Measurements from ENCODE around the gene VKORC1.
"Not testable (repeated sequence)": the region's sequence is repeated elsewhere in the genome, so short reads cannot be mapped to it uniquely, and the experiment has no call there.

Gene VKORC1

DNA sequence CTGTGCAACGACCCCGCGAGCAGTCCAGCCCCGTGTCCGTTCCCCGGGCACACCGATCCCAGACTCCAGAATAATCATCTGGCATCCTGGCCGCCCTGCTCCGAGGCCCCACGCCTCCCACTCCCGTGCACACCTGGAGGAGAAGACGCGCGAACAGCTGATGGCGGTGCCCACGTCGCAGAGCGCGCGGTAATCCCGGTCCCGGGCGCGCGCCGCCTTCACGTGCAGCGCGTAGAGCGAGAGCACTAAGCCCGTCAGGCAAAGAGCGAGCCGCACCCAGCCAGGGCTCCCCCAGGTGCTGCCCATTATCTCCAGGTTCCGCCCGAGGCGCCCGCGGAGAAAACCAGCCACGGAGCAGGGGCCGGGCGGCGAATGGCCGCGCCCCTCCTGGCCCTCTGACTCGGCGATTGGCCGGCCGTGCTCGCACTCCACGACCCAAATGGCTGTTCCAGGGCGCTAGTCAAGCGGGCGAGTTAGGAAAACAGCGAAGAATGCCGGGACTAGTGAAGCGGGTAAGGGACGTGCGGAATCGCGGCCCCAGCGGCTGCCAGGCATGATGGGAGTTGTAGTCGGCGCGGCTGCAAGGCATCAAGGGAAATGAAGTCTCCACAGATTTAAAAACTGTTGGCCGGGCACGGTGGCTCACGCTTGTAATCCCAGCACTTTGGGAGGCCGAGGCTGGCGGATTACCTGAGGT, at the start of gene VKORC1:
TSS of gene VKORC1 (minus strand) at position 374 of the 697 bp plus-strand sequence. CDS start at position 306, 68 bp downstream.
- DNase-seq (ENCODE audit: low spot score), result peak; percentile 94

GRCh38 chr16:31143694-31144148, 49.1 kb upstream of the VKORC1 start:
- DNase-seq (ENCODE audit: low spot score), result no peak

DNA sequence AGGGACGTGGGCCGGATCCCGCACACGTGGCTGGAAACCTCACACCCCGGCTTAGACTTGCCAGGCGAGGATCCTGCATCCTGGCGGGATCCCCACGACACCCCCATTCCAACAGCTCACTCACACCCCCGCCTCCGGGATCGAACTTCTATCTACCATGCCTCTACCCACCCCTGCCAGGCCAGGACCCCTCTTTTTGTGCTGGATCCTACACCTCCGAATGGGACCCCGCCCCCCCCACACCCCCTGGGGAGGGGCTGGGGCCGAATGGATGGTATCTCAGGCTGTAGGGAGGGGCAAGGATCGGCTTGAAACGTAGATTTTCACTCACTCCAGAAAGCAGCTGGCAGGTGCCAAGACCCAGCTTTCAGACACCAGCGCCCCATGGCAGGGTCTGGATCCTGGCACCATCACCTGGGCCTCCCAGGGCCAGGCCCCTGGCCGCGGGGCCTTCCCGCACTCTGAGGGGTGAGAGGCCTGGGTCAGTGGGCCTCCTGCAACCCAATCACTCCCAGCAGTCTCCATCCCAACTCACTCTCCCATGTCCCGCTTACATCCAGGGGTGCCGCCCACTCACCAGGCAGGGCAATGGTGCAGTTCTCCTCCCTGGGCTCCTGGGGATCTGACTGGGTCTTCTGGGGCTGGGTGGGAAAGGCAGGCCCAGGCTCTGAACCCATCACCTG, 48.6 kb upstream of the VKORC1 start:
- no peak for DNase-seq (ENCODE audit: low spot score)

GRCh38 chr16:31142109-31143010, 47.8 kb upstream of the VKORC1 start:
- peak; percentile 99 for DNase-seq (ENCODE audit: low spot score)

- no peak for DNase-seq (ENCODE audit: low spot score)
Measured at GRCh38 chr16:31141489-31142108, 47.0 kb upstream of the VKORC1 start.

GRCh38 chr16:31141071-31141469, 46.5 kb upstream of the VKORC1 start:
- DNase-seq (ENCODE audit: low spot score), result not testable (repeated sequence)

DNA sequence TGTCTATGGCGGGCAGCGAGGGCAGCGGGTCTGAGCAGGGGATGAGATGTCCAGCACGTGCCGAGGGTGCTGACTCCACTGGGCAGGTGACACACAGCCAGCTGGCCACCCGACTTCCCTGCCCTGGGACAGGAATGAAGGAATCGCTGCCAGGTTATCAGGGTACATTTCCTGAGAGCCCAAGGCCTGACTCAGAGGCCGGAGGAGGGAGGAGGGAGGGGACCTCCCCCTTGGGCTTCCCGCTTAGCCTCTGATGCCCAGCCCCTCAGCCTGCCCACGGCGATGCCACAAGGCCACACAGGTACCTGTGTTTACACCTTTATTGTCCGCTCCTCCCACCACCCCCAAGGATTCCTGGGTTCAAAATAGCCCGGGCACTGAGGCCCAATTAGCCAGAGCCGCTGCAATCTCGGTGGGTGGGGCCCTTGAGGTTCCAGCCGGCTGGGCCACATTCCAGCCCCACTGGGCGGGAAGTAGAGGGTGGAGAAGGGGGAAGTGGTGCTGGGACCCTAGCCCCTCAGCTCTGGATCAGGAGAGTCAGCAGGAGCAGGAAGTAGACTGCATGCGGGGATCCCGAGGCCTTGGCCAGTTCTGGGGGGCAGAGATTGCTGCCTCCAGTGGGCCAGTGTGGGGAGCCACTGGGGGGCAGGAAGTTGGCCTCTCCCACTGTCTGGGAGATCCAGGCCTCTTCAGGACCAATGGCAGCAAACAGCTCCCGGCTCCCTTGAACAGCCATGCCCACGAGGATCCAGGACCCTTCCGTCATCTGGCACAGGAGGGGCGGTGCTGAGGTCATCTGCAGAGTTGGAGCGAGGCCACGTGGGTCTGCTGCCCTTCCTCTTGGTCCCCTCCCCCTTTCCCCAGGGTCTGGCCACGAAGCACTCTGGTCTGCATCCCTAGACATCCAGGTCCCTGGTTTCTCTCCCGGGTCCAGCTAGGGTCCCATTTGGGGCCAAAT, 44.3 kb upstream of the VKORC1 start:
- no peak for DNase-seq (ENCODE audit: low spot score)

DNA sequence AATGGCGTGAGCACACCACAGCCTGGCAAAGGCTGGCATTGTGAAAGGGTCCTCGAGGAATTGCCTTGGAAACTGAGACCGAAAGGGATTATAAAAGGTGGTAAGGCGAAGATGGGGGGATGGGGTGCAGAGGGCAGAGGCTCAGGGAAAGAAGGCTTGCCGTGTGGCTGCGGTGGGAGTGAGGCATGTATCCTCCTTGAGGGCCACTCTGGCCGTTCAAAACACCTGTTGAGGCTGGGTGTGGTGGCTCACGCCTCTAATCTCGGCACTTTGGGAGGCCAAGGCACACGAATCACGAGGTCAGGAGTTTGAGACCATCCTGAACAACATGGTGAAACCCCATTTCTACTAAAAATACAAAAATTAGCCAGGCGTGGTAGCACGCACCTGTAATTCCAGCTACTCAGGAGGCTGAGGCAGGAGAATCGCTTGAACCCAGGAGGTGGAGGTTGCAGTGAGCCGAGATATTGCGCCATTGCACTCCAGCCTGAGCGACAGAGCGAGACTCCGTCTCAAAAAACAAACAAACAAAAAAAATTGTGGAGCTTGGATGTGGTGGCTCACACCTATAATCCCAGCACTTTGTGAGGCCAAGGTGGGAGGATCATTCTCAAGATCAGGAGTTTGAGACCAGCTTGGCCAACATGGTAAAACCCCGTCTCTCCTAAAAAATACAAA, 42.4 kb upstream of the VKORC1 start:
- not testable (repeated sequence) for DNase-seq (ENCODE audit: low spot score)

DNA sequence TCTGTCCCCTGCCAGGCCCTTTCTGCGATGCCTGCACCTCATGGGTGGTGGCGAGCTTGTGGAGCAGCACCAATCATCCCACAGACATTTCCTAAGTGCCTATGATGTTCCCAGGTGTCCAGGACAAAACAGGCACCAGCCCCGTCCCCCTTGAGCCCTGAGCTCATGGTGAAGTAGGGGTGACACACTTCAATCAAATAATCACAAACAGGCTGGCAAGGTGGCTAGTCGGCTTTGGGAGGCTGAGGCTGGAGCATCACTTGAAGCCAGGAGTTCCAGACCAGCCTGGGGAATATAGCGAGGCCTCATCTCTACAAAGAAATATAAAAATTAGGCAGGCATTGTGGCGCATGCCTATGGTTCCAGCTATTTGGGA, 41.7 kb upstream of the VKORC1 start:
- DNase-seq (ENCODE audit: low spot score), result no peak

DNA sequence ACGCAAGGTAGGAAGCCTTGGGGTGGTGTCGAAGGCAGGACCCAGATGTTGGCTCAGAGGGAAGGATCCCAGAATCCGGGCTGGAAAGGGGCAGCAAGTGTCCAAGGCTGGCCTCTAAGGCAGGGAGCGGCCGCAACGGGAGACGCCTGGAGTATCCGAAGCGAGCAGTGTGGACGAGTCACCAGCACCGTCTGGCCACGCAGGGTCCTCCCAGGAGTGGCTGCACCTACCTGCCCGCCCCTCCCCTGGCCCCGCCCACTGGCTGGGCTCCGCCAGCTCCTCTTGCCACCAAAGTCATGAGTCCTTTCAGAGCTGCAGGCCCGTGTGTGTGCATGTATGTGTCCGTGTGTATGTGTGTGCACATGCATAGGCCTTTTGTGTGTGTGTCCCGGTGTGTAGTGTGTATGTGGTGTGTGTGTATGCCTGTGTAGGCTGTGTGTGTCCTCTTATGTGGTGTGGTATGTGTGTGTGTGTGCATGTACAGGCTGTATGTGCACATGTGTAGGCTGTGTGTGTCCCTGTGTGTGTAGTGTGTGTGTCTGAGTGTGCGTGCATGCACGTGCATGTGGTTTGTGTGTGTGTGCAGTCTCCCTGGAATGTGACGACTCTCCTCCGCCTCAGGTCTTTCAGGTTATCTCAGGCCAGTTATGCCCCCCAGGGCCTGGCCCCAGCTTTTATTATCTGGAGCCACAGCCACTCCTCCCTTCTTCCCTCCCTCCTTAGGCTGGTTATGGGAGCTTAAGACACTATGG, 41.1 kb upstream of the VKORC1 start, which contains the start of gene PRSS8:
TSS of gene PRSS8 (minus strand) at position 193 of the 752 bp plus-strand sequence. CDS start 229 bp downstream, outside the sequence.
- no peak for DNase-seq (ENCODE audit: low spot score)

DNA sequence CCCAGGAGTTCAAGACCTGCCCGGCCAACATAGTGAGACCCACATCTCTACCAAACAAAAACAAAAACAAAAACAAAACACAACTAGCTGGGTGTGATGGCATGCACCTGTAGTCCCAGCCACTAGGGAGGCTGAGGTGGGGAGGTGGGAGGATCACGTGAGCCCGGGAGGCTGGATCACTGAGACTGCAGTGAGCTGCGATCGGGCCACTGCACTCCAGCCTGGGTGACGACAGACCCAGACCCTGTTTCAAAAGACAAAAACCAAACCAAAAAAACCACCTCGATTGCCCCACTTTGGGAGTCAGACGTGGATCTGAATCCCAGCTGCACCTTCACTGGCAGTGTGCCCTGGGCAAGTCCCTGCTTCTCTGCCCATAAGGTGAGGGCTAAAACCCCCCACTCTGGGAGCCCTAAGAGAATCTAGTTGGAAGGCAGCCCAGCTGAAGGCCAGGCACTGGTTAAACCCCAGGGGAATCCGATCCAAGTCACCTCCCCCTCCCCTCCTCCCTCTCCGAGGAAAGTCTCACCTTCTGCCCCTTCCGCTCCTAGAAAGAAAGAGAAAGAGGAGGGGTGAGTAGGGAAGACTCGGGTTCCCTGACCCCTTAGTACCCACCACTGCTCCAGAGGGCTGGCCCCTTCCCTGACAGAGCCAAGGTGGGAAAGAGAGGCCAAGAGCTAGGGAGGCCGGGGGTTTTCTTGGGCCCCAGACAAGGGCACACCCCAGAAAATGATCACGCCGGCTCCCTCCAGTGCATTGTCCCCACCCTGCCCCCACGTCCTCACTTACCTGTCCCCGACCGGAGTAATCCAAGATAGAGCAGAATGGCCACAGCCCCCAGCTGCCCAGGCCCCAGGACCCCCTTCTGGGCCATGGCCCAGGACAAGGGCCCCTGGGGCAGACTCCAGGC, 40.3 kb upstream of the VKORC1 start:
- DNase-seq (ENCODE audit: low spot score), result no peak

DNA sequence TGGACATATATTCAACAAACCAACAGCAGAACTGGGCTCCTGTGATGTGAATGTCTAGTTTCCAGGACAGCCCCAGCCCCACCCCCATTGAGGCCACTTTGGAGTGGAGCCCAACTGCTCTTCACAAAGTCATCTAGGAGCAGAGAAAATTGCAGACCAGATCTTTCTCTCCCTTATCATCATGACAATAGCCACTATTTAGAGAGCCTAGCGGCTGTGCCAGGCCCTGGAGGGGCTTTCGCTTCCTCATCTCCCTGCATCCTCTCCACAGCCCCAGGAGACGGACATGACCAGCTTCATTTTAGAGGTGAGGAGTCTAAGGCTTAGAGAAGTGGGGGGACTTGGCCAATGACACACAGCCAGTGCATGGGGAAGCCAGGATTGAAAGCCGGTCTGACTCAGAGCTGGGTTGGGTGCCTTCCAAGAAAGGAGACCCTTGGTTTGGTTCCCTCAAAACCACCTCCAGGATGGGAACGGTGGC, 39.5 kb upstream of the VKORC1 start:
- no peak for DNase-seq (ENCODE audit: low spot score)

DNA sequence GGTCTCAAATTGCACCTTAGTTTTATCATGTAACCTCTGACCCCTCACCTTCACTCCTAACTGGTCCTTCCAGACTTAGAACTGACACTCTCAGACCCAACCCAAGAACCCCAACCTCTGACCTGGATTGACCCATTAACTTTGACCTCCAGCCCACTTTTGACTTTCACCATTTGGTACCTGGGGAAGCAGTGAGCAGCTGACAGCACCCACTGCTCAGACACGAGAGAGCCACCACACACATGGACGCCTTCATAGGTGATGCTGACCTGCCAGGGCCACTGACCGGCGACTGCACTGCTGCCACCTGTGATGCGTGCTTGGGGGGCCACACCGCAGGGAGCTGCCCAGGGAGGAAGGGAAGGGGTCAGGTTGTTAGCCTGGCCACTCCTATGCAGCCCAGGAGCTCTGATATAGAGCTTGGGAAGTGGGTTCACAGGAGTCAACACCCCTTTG, 38.5 kb upstream of the VKORC1 start:
- DNase-seq (ENCODE audit: low spot score), result no peak

- DNase-seq (ENCODE audit: low spot score), result no peak
Measured at GRCh38 chr16:31132303-31132979, 37.8 kb upstream of the VKORC1 start.

GRCh38 chr16:31131841-31132271, 37.3 kb upstream of the VKORC1 start:
- no peak for DNase-seq (ENCODE audit: low spot score)

GRCh38 chr16:31131416-31131815, 36.8 kb upstream of the VKORC1 start:
- no peak for DNase-seq (ENCODE audit: low spot score)

GRCh38 chr16:31130899-31131298, 36.3 kb upstream of the VKORC1 start:
- no peak for DNase-seq (ENCODE audit: low spot score)
